Thyroid gland (tissue), 4 donors: ENCODE measurements around the gene PCNT. TPM values are rescaled to one million over a fixed set of nuclear protein-coding genes. Genes with fewer than 3 reads are reported as not detected.

ENCODE experiments used
- DNase-seq, 2 donors: peaks; one replicate each; pipeline ENCODE4 v3.0.0-alpha.2; 2019
- H3K27ac ChIP-seq, 3 donors: fragments of 200-600 bp; sonication (generic); 1 replicate in 2 of 3; 2 replicates in 1 of 3; pipeline ENCODE4 v1.5.1; 2016 to 2019; ENCODE audit warnings: mild to moderate bottlenecking in 1 of 3, moderate library complexity in 1 of 3
- H3K27me3 ChIP-seq: fragments of 200-600 bp; sonication (generic); one replicate; pipeline ENCODE4 v1.5.1; 2019
- H3K36me3 ChIP-seq, 2 donors: fragments of 200-600 bp; sonication (generic); one replicate each; pipeline ENCODE4 v1.5.1; 2016 to 2019
- H3K4me1 ChIP-seq, 2 donors: fragments of 200-600 bp; sonication (generic); one replicate each; pipeline ENCODE4 v1.5.1; 2017 to 2019
- H3K4me3 ChIP-seq, 3 donors: fragments of 200-600 bp; sonication (generic); replicated peaks in 1 of 3; 1 replicate in 2 of 3; 2 replicates in 1 of 3; pipeline ENCODE4 v1.5.1; 2016; ENCODE audit warnings: mild to moderate bottlenecking in 1 of 3
- H3K9me3 ChIP-seq: fragments of 200-600 bp; sonication (generic); one replicate; pipeline ENCODE4 v1.5.1; 2017
- CTCF ChIP-seq, 6 experiments: fragments of 200-600 bp in 3 of 6; fragments of 450-650 bp in 3 of 6; sonication (generic) in 3 of 6; IDR thresholded peaks; one replicate each; pipeline ENCODE4 v1.5.1; 2016 to 2019; ENCODE audit warnings: antibody characterized with exemption in 6 of 6, mild to moderate bottlenecking in 2 of 6, inconsistent platforms in 1 of 6, moderate library complexity in 1 of 6
- POLR2A ChIP-seq, 2 donors: fragments of 450-650 bp; IDR thresholded peaks; one replicate each; pipeline ENCODE4 v1.6.1; 2017; ENCODE audit warnings: antibody characterized with exemption in 2 of 2, mild to moderate bottlenecking in 2 of 2, moderate library complexity in 1 of 2
- WGBS, 2 donors: methylation state at CpG; one replicate each; pipeline ENCODE4 v1.1.5; 2017; 5-methylcytosine and 5-hydroxymethylcytosine counted together
- intact Hi-C: fragments of 100-400 bp; cut with DNase I; formaldehyde crosslinking; loops from one replicate; pipeline ENCODE4 v1.15.1; 2023
- total RNA-seq, 4 donors: library from RNA; depleted of rRNA; stranded (reverse); fragments of >200 nt; gene quantifications; one replicate each; pipeline ENCODE4 v1.2.3, GENCODE V29; 2016

Gene PCNT
- total RNA-seq, 4 donors from 2014 or later, result 23.9 to 36.6 (median 33.2) TPM

GRCh38 chr21:46325073-46325912, 1.3 kb downstream of the PCNT start:
- WGBS, 2 donors, result 18 to 19% methylated on average over 29 of the region's 43 CpGs
- no peaks in the 10 kb centered on the region for H3K36me3 ChIP-seq
- peak overlapping the region; percentile 69 to 98 (median 70) for H3K4me3 ChIP-seq
- H3K4me1 ChIP-seq, result peaks cover 9 to 23% of the 10 kb centered on the region in 2 donors
- no peak for TF ChIP-seq POLR2A (IDR thresholded peaks at IDR 0.05)
- TF ChIP-seq CTCF (IDR thresholded peaks at IDR 0.05), result no peak
- H3K9me3 ChIP-seq, result no peaks in the 10 kb centered on the region
- peak overlapping the region; percentile 19 to 52 (median 39) for H3K27ac ChIP-seq
- H3K27me3 ChIP-seq, result no peaks in the 10 kb centered on the region
- peak; percentile 14 to 38 for DNase-seq
- intact Hi-C loops, result no loop called here

GRCh38 chr21:46326110-46326703, 2.3 kb downstream of the PCNT start:
- Histone ChIP-seq H3K27me3 (no peaks in the 10 kb centered on the region), H3K4me1 (peaks cover 9 to 23% of the 10 kb centered on the region in 2 donors), H3K36me3 (no peaks in the 10 kb centered on the region), H3K4me3 (no peak overlapping the region), H3K9me3 (no peaks in the 10 kb centered on the region), H3K27ac (no peak overlapping the region)
- WGBS, 2 donors, result 95 to 96% methylated on average over 15 of the region's 15 CpGs
- intact Hi-C loops, result no loop called here
- TF ChIP-seq CTCF (IDR thresholded peaks at IDR 0.05) (no peak), POLR2A (IDR thresholded peaks at IDR 0.05) (no peak)
- no peak for DNase-seq

- Histone ChIP-seq H3K36me3 (no peaks in the 10 kb centered on the region), H3K27ac (no peak overlapping the region), H3K9me3 (no peaks in the 10 kb centered on the region), H3K4me3 (no peak overlapping the region), H3K4me1 (peaks cover 5 to 16% of the 10 kb centered on the region in 2 donors), H3K27me3 (no peaks in the 10 kb centered on the region)
- no peak for DNase-seq
- intact Hi-C loops, result no loop called here
- WGBS, 2 donors, result 87 to 95% methylated on average over 3 to 4 of the region's 4 CpGs
- TF ChIP-seq POLR2A (IDR thresholded peaks at IDR 0.05) (no peak), CTCF (IDR thresholded peaks at IDR 0.05) (no peak)
These were observed 3.8 kb downstream of the PCNT start for GRCh38 chr21:46327711-46328110.

GRCh38 chr21:46328151-46328550, 4.2 kb downstream of the PCNT start:
- no peaks in the 10 kb centered on the region for H3K9me3 ChIP-seq
- peaks cover under 1 to 12% of the 10 kb centered on the region in 2 donors for H3K4me1 ChIP-seq
- no peak overlapping the region for H3K27ac ChIP-seq
- WGBS, 2 donors, result 76 to 80% methylated on average over 5 of the region's 5 CpGs
- no peak for TF ChIP-seq CTCF (IDR thresholded peaks at IDR 0.05)
- TF ChIP-seq POLR2A (IDR thresholded peaks at IDR 0.05), result no peak
- H3K4me3 ChIP-seq, result no peak overlapping the region
- no peaks in the 10 kb centered on the region for H3K27me3 ChIP-seq
- no peak for DNase-seq
- H3K36me3 ChIP-seq, result no peaks in the 10 kb centered on the region
- intact Hi-C loops, result no loop called here

GRCh38 chr21:46329796-46330195, 5.8 kb downstream of the PCNT start:
- no peak for DNase-seq
- Histone ChIP-seq H3K27me3 (no peaks in the 10 kb centered on the region), H3K4me1 (peaks cover 0 to 10% of the 10 kb centered on the region in 2 donors), H3K9me3 (no peaks in the 10 kb centered on the region), H3K27ac (no peak overlapping the region), H3K4me3 (no peak overlapping the region), H3K36me3 (peaks cover 0 to 6% of the 10 kb centered on the region in 2 donors)
- intact Hi-C loops, result no loop called here
- 87 to 100% methylated on average over 2 of the region's 2 CpGs for WGBS, 2 donors
- no peak for TF ChIP-seq CTCF (IDR thresholded peaks at IDR 0.05)
- TF ChIP-seq POLR2A (IDR thresholded peaks at IDR 0.05), result no peak
